Activated CD8-positive, alpha-beta memory T cell treated with anti-CD3 and anti-CD28 coated beads for 4 hours (primary cell): ENCODE data around the gene UTS2R.

Experiments
- DNase-seq, 2 donors: peaks; one replicate each; pipeline ENCODE4 v3.0.0-alpha.2; 2020; ENCODE audit warnings: low read depth in 2 of 2

The UTS2R gene

GRCh38 chr17:82389379-82389778 is 17.8 kb downstream of the UTS2R start:
- no peak for DNase-seq

DNA sequence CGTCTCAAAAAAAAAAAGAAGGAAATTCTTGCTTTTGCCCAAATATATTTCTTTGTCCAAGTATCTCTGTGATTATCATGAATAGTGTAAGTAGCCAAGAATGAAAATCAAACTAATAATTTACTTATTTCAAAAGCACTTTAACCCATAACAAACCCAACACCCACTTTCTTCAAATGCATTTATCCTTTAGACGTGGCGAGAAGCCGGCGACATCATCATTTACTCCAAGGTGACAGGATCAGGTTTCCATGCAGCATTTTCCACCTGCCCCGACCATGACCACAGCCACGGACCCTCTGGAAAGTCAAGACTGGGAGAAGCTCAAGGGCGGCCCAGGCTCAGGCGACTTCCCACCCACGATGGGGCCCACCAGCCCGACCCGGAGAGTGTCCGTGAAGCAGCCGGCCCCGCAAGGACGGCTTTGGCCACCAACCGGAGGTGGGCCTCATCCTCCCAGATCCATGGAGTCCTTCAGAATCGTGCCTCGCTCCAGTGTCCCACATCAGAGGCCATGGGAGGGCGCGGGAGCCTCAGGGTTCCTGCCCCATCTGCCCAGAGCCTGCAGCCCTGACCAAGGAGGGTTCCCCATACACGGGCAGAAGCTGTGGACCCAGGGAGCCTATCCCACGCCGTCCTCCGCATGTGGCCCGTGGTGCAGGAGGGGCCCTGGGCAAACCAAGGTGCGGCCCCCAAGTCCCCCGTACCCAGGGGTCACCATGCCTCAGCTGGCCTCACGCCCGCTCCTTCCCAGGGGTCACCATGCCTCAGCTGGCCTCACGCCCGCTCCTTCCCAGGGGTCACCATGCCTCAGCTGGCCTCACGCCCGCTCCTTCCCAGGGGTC is 18.7 kb downstream of the UTS2R start:
- DNase-seq, result no peak

GRCh38 chr17:82390860-82391435 is 19.4 kb downstream of the UTS2R start:
- DNase-seq, result no peak

- no peak for DNase-seq
Measured at GRCh38 chr17:82391496-82392066, 20.0 kb downstream of the UTS2R start.

DNA sequence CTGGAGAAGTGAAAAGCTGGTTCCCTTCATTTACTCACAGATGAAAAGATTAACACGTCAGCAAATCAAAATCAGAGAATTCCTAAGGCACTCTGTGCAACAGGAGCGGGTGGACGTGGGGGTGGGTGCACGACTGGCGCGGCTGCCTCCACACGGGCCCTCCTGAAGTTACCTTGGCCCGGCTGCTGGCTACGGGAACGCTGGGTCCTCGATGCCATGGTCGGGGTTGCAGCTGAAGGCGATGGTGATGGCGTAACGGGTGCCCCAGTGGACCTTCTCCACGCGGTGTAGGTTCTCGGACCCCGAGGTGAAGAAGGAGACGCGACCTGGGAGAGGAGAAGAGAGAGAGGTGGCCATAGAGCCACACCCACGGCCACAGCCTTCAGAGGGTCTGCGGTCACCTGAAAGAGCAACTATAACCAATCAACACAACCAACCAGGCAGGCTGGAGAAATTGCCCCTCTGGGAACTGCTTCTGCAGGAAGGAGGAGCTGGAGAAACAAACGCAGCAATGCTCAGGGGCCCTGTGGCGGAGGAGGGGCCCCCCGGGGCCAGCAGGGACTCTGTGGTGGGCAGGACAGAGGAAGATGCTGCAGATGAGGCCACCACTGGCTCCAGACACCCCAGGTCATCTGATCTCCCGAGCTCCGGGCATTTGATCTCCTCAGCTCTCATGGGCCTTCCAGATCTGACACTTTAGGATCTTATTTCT is 20.8 kb downstream of the UTS2R start:
- no peak for DNase-seq

GRCh38 chr17:82392941-82393340 is 21.4 kb downstream of the UTS2R start:
- no peak for DNase-seq

DNA sequence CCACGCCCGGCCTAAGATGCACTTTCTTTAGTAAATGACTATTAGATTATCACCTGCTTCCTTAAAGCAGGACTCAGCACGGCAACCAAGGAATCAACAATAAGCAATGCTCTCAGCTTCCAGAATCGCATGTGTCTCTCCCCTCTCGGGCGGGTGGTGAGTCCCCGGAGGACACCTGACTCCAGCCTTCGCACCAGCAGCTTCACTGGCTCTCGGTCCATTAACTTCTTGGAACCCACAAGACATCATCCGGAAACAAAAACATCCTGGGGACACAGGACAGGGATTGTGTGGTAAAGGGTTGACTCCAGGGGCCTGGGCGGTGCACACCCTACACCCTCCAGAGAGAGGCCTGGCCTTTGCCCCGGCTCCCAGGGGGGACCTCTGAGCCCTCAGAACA is 22.7 kb downstream of the UTS2R start:
- DNase-seq, result no peak

DNA sequence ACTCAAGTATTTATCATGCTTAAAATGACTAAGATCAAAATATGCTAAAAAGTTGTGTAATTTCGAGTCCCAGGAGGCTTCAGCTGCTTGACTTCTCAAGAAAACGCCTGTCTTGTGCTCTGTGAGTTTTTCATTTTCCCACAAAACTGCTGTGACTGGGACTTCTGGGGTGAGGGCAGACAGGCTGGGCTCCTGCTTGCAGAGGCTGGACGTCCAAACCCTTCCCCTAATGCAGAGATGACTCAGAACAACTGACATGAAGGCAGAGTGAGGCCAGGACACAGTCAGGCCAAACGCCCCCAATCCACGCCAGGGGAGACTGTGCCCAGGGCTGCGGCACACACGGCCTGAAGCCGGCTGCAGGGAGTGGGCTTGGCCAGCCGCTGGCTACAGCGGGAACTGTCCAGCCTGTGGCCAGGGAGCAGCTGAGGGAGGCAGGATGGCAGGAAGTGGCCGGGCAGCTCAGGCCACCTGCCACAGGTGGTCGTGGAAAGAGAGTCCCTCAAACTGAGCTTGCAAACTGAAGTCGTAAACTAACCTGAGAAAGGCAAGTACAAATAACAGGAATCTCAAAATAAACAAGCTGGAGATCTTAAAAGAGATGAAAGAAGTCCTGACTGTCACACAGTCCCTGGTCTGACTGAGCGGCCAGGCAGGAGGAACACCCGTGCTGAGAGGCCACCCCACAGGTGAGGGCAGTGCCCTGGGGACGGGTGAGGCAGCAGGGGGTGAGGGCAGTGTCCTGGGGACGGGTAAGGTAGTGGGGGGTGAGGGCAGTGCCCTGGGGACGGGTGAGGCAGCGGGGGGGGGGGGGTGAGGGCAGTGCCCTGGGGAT is 25.3 kb downstream of the UTS2R start:
- DNase-seq, result no peak

- no peak for DNase-seq
Measured at GRCh38 chr17:82397449-82398335, 26.1 kb downstream of the UTS2R start.

GRCh38 chr17:82399041-82399441 is 27.5 kb downstream of the UTS2R start:
- no peak for DNase-seq

DNA sequence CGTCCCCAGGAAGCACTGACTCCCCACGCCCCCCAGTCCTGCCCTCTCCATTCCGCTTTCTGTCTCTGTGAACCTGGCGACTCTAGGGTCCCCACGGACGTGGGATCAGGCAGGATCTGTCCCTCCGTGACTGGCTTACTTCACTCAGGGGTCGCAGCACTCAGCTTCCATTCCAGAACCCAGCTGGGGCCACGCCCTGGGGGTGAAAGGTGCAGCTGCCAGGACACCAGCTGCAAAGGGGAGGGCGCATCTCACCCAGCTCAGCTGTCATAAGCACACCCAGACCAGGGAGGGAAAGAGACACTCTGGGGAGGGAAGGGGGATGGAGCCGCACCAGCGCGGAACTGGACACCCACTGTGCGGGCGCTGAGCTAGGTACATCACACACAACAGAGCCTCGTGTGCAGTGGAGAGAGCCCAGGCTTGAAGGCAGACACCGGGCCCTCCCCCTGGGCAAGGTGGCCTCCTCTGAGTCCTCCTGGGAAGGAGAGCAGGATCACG is 28.1 kb downstream of the UTS2R start:
- no peak for DNase-seq

- no peak for DNase-seq
Measured at GRCh38 chr17:82400206-82400605, 28.6 kb downstream of the UTS2R start.

DNA sequence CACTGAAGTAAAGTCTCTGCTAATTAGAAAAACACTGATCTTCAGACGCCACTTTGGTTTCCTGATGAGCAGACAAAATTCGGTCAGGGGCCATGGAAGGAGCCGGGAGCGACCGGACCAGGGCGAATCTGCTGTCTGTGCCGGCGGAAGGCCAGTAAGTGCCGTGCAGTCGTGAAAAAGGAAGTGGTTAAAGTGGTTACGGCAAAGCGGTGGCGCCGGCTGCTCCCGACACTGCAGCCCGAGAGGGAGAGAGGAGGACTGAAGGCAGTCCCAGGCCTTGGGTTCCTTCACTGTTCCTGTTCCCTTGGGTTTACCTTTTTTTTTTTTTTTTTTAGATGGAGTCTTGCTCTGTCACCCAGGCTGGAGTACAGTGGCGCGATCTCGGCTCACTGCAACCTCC is 29.3 kb downstream of the UTS2R start:
- peak in 1 of 2 donors; percentile 8 for DNase-seq

DNA sequence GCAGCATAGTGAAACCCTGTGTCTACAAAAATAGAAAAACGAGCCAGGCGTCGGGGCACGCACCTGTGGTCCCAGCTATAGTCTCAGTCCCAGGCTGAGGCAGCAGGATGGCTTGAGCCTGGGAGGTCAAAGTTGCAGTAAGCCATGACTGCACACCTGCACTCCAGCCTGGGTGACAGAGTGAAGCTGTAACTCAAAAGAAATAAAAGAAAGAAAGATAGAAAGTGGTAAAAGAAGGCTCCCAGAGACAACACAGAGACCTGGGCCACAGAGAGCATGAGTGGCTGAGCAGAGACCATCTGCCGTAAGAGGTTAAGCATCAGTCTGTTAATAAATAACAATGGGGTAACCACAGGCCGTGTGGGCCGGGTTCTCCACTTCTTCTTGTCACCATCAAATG is 31.3 kb downstream of the UTS2R start:
- no peak for DNase-seq

- no peak for DNase-seq
Measured at GRCh38 chr17:82403662-82404660, 32.4 kb downstream of the UTS2R start.

DNA sequence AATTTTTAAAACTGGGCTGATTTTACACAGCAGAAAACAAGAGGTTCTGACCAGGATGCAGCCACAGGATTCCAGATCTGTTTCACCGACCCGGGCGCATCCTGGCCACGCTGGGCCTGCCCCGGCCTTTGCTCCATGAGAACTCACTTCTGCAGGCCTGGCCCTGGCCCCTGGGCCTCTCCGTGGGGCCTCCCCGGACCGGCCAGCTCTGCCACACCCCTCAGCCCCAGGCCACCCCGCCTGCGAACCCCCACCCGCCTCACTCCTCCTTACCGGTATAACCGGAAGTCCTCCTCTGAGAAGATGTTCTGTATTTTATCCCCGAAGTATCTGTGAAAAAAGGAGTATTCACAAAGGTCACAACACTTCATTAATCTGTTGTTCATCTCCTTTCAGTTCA is 33.5 kb downstream of the UTS2R start:
- DNase-seq, result no peak

GRCh38 chr17:82406131-82406671 is 34.6 kb downstream of the UTS2R start:
- no peak for DNase-seq

GRCh38 chr17:82407255-82407654 is 35.7 kb downstream of the UTS2R start:
- no peak for DNase-seq
